ENCODE results near the gene GRAMD2A.

The GRAMD2A gene

GRCh38 chr15:72155635-72156616 is 41.7 kb downstream of the GRAMD2A start:
- peak; percentile 84 for TF ChIP-seq CTCF (IDR thresholded peaks at IDR 0.05)
- TF ChIP-seq ZFX (IDR thresholded peaks at IDR 0.05; ENCODE audit: borderline replicate concordance): no peak
- H3K27ac ChIP-seq: peak overlapping the region; percentile 83

- H3K27ac ChIP-seq: peak overlapping the region; percentile 83
- TF ChIP-seq CTCF (IDR thresholded peaks at IDR 0.05) (no peak), ZFX (IDR thresholded peaks at IDR 0.05; ENCODE audit: borderline replicate concordance) (no peak)
These were observed 42.5 kb downstream of the GRAMD2A start for GRCh38 chr15:72155003-72155621.

GRCh38 chr15:72154316-72154715 is 43.3 kb downstream of the GRAMD2A start:
- H3K27ac ChIP-seq: peak overlapping the region; percentile 83
- no peak for TF ChIP-seq ZFX (IDR thresholded peaks at IDR 0.05; ENCODE audit: borderline replicate concordance)
- TF ChIP-seq CTCF (IDR thresholded peaks at IDR 0.05): no peak

GRCh38 chr15:72153269-72154000 is 44.2 kb downstream of the GRAMD2A start:
- H3K27ac ChIP-seq: no peak overlapping the region
- TF ChIP-seq CTCF (IDR thresholded peaks at IDR 0.05) (no peak), ZFX (IDR thresholded peaks at IDR 0.05; ENCODE audit: borderline replicate concordance) (no peak)

- TF ChIP-seq ZFX (IDR thresholded peaks at IDR 0.05; ENCODE audit: borderline replicate concordance) (no peak), CTCF (IDR thresholded peaks at IDR 0.05) (no peak)
- no peak overlapping the region for H3K27ac ChIP-seq
These were observed 50.2 kb downstream of the GRAMD2A start for GRCh38 chr15:72147418-72147817.

GRCh38 chr15:72146934-72147333 is 50.7 kb downstream of the GRAMD2A start:
- H3K27ac ChIP-seq: no peak overlapping the region
- TF ChIP-seq ZFX (IDR thresholded peaks at IDR 0.05; ENCODE audit: borderline replicate concordance): no peak
- no peak for TF ChIP-seq CTCF (IDR thresholded peaks at IDR 0.05)

Measured in 22Rv1 (cell line).